Smooth muscle cell of the brain vasculature (primary cell): ENCODE measurements around the gene C19orf38.

ENCODE experiments used
- DNase-seq: peaks from one replicate; pipeline ENCODE4 v3.0.0-alpha.2; 2012; ENCODE audit warnings: low read depth, low spot score

The C19orf38 gene

DNA sequence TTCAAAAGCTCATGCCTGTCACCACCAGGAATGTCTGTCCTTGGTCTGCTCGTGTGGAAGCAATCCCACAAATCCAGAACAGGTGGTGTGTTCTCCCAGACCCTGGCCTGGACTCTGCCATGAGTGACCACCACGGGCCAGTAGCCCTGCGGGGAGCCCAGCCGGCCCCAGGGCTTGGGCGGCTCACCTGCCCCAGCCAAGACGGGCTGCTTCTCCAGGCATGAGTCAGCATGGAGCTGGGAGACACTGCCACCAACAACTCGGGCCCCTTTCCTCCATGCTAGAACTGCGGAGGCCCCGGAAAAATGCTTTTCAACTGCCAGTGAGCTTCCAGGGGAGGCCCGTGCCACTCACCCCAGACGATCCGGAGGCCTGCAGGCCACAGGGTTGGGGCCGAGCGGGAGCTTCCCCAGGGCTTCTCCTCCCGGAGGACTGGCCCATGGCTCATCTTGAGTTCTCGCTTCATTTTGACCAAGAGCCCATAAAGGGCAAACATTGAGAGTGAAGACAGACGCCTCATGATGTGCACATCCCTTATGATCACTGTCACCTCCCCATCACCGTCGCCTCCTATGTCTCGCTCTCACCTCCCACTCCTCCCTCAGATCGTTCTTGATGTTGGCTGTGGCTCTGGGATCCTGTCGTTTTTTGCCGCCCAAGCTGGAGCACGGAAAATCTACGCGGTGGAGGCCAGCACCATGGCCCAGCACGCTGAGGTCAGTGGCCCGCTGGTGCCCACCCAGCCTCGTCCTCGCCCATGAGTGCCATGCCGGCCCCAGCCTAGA lies 63.6 kb downstream of the C19orf38 start:
- no peak for DNase-seq

DNA sequence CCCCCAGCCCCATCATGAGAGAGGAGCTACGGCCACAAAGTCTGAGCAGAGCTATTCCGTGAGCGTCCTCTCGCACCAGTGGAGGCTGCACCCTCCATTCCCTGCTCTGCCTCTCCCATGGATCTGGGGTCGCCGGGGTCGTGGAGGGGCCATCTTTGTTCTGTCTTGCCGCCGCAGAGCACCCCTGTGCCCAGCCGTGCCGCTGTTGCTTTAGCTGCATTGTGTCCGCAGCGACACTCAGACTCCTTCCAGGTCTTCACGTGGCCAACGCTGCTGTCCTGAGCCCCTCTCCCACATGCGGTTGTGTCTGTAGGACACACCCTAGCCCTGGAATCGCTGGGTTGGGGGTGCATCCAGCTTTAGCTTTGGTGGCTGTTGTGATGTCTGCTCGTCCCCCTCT lies 64.4 kb downstream of the C19orf38 start:
- no peak for DNase-seq

DNA sequence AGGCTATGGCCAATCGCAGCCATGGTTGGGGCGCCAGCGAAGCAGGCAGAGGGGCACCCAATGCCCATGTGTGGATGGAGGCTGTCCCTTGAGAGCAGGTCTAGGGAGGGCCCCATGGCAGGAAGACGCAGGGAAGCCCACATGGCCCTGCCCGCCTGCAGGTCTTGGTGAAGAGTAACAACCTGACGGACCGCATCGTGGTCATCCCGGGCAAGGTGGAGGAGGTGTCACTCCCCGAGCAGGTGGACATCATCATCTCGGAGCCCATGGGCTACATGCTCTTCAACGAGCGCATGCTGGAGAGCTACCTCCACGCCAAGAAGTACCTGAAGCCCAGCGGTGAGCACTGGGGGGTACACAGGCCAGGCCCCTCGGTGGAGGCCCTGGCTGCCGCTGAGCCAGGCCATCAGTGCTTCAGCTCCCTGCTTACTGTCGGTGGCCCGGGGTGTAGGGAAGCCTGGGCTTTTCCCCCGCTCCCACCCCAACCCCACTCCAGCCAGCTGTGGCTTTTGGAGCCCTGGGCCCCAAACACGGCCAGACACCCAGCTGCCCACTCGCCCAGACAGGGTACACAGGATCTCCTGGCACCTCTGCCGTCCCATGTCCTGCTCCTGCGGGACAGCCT lies 65.6 kb downstream of the C19orf38 start:
- no peak for DNase-seq

DNA sequence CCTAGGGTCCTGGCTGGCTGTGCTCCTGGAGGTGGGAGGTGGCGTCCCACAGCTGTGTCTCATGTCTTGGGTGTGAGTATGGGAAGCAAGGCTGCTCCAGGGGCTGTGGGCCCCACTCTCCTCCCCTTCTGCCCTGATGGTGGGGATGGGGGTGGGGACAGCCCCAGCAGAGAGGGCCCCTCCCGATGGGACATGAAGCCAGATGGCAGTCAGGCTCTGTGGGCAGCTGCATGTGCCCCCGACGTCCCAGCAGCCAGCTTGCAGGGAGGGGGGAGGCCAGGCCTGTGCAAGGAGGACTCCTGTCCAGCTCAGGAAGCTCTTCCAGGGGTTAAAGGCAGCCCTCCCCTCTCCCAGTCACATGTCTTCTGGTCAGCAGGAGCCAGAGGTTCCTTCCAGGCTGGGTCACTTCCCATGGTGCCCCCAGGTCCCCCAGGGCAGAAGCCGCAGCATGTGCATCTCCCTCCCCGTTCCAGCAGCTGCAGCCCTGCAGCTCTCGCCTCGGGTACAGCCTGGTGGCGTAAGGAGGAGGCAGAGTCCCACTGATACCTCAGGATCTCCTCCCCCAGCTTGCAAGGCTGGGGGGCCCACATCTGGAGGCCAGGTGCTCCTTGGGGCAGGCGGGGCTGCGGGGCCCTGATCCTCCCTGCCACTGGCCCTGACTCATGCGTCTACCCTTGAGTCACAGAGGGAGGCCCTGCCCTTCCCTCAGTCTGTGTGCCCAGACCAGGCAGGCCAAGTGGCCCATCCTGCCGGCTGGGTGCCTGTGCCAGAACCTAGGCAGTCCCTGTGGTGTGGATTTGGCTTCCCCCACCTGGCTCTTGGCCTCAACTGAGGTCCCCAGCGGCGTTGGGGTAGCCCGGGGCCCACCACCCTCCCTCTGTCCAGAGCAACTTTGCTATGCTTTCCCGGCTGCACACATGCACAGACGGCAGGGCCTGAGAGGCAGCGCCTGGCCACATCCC lies 67.2 kb downstream of the C19orf38 start:
- no peak for DNase-seq

DNA sequence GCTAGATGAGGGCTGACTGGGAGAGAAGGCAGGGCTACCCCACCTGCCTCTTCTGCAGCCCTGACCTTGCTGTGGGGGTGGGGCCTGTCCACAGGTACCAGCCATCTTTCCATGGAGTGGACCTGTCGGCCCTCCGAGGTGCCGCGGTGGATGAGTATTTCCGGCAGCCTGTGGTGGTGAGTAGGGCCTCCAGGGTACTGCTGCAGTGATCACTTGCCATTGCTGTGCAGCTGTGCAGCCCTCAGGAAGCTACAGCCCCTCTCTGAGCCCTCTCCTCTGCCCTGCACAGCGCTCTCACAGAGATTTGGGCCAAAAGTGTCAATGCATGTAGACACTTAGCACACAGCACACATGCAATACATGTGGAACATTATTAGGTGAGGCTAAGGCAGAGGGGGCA lies 68.4 kb downstream of the C19orf38 start:
- no peak for DNase-seq

DNA sequence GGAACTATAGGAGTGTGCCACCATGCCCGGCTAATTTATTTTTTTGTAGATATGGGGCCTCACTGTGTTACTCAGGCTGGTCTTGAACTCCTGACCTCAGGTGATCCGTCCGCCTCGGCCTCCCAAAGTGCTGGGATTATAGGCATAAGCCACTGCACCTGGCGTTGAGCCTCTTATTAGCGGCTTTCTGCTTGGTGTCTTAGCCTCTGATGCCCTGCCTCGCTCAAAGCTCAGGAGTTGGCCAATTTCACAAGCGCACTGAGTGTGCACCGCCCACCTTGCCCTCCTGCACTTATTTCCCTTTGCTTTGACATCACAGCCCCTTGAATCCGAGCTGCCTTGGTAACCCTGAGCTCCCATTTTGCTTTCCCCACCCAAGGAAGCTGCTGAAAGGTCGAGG lies 70.1 kb downstream of the C19orf38 start:
- DNase-seq, result no peak
